H1 (cell line): Measurements from ENCODE around the gene ADCK2. TPM values are rescaled to one million over a fixed set of nuclear protein-coding genes. Genes with fewer than 3 reads are reported as not detected.

Experiments used
- CTCF ChIA-PET: fragments of 300-600 bp; sonication (Branson Sonifier 250); formaldehyde crosslinking; loops from one replicate; lab custom pipeline; 2021; ENCODE audit not compliant: partially characterized antibody; lab: Charles Lee
- POLR2A ChIA-PET: fragments of 300-600 bp; sonication (Branson Sonifier 250); formaldehyde crosslinking; loops from one replicate; lab custom pipeline; 2021; ENCODE audit warnings: inconsistent platforms; ENCODE audit not compliant: partially characterized antibody; lab: Charles Lee
- DNase-seq, 2 experiments: peaks; one replicate each; pipeline versions ENCODE4 v3.0.0 to v3.0.0-alpha.2; 2010 to 2022; ENCODE audit warnings: low spot score in 2 of 2, low read depth in 1 of 2, mixed read lengths in 1 of 2
- FAIRE-seq: peaks from 2 replicates; lab custom pipeline; 2011; peaks lifted over from hg19 to GRCh38; lab: Jason Lieb, UNC
- H2AFZ ChIP-seq: 2 replicates; pipeline ENCODE4 v1.8.1; 2012; ENCODE audit warnings: low read length, inconsistent platforms
- H2AK5ac ChIP-seq: 2 replicates; pipeline ENCODE4 v1.6.1; 2013; ENCODE audit warnings: low read depth, low read length
- H2BK120ac ChIP-seq: replicated peaks from 2 replicates; pipeline ENCODE3; 2013; ENCODE audit warnings: low read depth, low read length, inconsistent platforms
- H2BK12ac ChIP-seq: 2 replicates; pipeline ENCODE4 v1.6.1; 2013; ENCODE audit warnings: low read depth, low read length
- H2BK15ac ChIP-seq: 2 replicates; pipeline ENCODE4 v1.6.1; 2013; ENCODE audit warnings: low read length
- H2BK20ac ChIP-seq: 2 replicates; pipeline ENCODE4 v1.6.1; 2013; ENCODE audit warnings: low read length
- H2BK5ac ChIP-seq: 2 replicates; pipeline ENCODE4 v1.6.1; 2013; ENCODE audit warnings: low read depth, low read length
- H3K14ac ChIP-seq: 2 replicates; pipeline ENCODE4 v1.6.1; 2013; ENCODE audit warnings: inconsistent platforms; ENCODE audit not compliant: insufficient read length
- H3K18ac ChIP-seq: 2 replicates; pipeline ENCODE4 v1.6.1; 2013; ENCODE audit warnings: low read length; ENCODE audit errors: extremely low read depth
- H3K23ac ChIP-seq: 2 replicates; pipeline ENCODE4 v1.6.1; 2013; ENCODE audit warnings: inconsistent platforms; ENCODE audit not compliant: insufficient read length
- H3K23me2 ChIP-seq: 2 replicates; pipeline ENCODE4 v1.6.1; 2013; ENCODE audit warnings: low read depth, low read length
- H3K27ac ChIP-seq: 2 replicates; pipeline ENCODE4 v1.6.1; 2011; ENCODE audit warnings: low read depth, low read length, inconsistent platforms
- H3K27me3 ChIP-seq, 4 experiments: replicated peaks in 1 of 4; 1 replicate in 1 of 4; 2 replicates in 3 of 4; pipeline versions ENCODE4 v1.6.1 to v1.8.1; 2011 to 2013; ENCODE audit warnings: low read length in 3 of 4, mild to moderate bottlenecking in 3 of 4, inconsistent platforms in 2 of 4, mixed read lengths in 2 of 4, moderate library complexity in 1 of 4; ENCODE audit not compliant: control insufficient read depth in 3 of 4, insufficient read depth in 3 of 4; ENCODE audit errors: extremely low read depth in 1 of 4
- H3K36me3 ChIP-seq, 4 experiments: 2 replicates each; pipeline versions ENCODE4 v1.6.1 to v1.8.1; 2011 to 2013; ENCODE audit warnings: mild to moderate bottlenecking in 4 of 4, low read length in 3 of 4, moderate library complexity in 2 of 4, control low read depth in 1 of 4, inconsistent platforms in 1 of 4; ENCODE audit not compliant: insufficient read depth in 4 of 4, control insufficient read depth in 2 of 4
- H3K4ac ChIP-seq: replicated peaks from 2 replicates; pipeline ENCODE3; 2013; ENCODE audit warnings: low read length, low read depth, mixed read lengths, inconsistent platforms; ENCODE audit not compliant: insufficient read length
- H3K4me1 ChIP-seq, 4 experiments: replicated peaks in 1 of 4; 1 replicate in 1 of 4; 2 replicates in 3 of 4; pipeline versions ENCODE4 v1.6.1 to v1.8.1; 2011 to 2013; ENCODE audit warnings: low read length in 3 of 4, inconsistent platforms in 2 of 4, mixed read lengths in 1 of 4; ENCODE audit not compliant: insufficient read depth in 4 of 4, control insufficient read depth in 3 of 4
- H3K4me2 ChIP-seq, 2 experiments: 2 replicates each; pipeline versions ENCODE4 v1.6.1 to v1.8.1; 2011 to 2013; ENCODE audit warnings: low read depth in 2 of 2, low read length in 2 of 2, control low read depth in 1 of 2, inconsistent platforms in 1 of 2, mild to moderate bottlenecking in 1 of 2; ENCODE audit not compliant: insufficient read depth in 1 of 2
- H3K4me3 ChIP-seq, 4 experiments: fragments of 200-600, 300-600 bp in 1 of 4; sonication (generic), shearing (Covaris generic), sonication (Bioruptor Twin) in 1 of 4; 2 replicates each; pipeline versions ENCODE4 v1.5.1 to v1.8.1; 2011 to 2016; ENCODE audit warnings: low read length in 4 of 4, low read depth in 3 of 4, control low read depth in 2 of 4, inconsistent platforms in 2 of 4, mild to moderate bottlenecking in 2 of 4, mixed read lengths in 1 of 4, moderate library complexity in 1 of 4; ENCODE audit not compliant: insufficient read depth in 2 of 4; ENCODE audit errors: extremely low read depth in 1 of 4
- H3K56ac ChIP-seq: replicated peaks from 2 replicates; pipeline ENCODE3; 2013; ENCODE audit warnings: low read depth, mild to moderate bottlenecking, mixed read lengths, low read length, inconsistent platforms; ENCODE audit not compliant: insufficient read length
- H3K79me1 ChIP-seq: 2 replicates; pipeline ENCODE4 v1.6.1; 2013; ENCODE audit warnings: low read depth, low read length, control low read depth
- H3K79me2 ChIP-seq, 2 experiments: 2 replicates each; pipeline versions ENCODE4 v1.6.1 to v1.8.1; 2012 to 2013; ENCODE audit warnings: low read length in 2 of 2, mild to moderate bottlenecking in 2 of 2, inconsistent platforms in 1 of 2; ENCODE audit not compliant: insufficient read depth in 2 of 2, control insufficient read depth in 1 of 2
- H3K9ac ChIP-seq, 4 experiments: replicated peaks in 1 of 4; 1 replicate in 1 of 4; 2 replicates in 3 of 4; pipeline versions ENCODE4 v1.6.1 to v1.8.1; 2011 to 2013; ENCODE audit warnings: low read depth in 3 of 4, low read length in 3 of 4, control low read depth in 2 of 4, mild to moderate bottlenecking in 2 of 4, moderate library complexity in 2 of 4, inconsistent platforms in 1 of 4; ENCODE audit errors: extremely low read depth in 1 of 4
- H3K9me3 ChIP-seq, 2 experiments: 2 replicates each; pipeline versions ENCODE4 v1.6.1 to v1.8.1; 2012 to 2013; ENCODE audit warnings: mild to moderate bottlenecking in 2 of 2, moderate library complexity in 2 of 2, control low read depth in 1 of 2, inconsistent platforms in 1 of 2, low read depth in 1 of 2, low read length in 1 of 2, mixed read lengths in 1 of 2; ENCODE audit not compliant: insufficient read depth in 2 of 2
- H4K20me1 ChIP-seq, 2 experiments: replicated peaks in 1 of 2; 2 replicates each; pipeline versions ENCODE3 to v1.8.1; 2011 to 2013; ENCODE audit warnings: inconsistent platforms in 2 of 2, low read length in 2 of 2, mild to moderate bottlenecking in 1 of 2; ENCODE audit not compliant: insufficient read depth in 2 of 2, control insufficient read depth in 1 of 2
- H4K5ac ChIP-seq: 2 replicates; pipeline ENCODE4 v1.6.1; 2013; ENCODE audit warnings: low read length, low read depth, mixed read lengths, inconsistent platforms; ENCODE audit not compliant: insufficient read length
- H4K8ac ChIP-seq: 2 replicates; pipeline ENCODE4 v1.8.0; 2013; ENCODE audit warnings: mild to moderate bottlenecking, moderate library complexity, low read length, inconsistent platforms; ENCODE audit not compliant: insufficient read depth; ENCODE audit errors: extremely low read depth
- H4K91ac ChIP-seq: replicated peaks from 2 replicates; pipeline ENCODE3; 2013; ENCODE audit warnings: low read length, mixed read lengths, inconsistent platforms; ENCODE audit not compliant: insufficient read length
- NRF1 ChIP-seq: IDR thresholded peaks from 2 replicates; pipeline ENCODE4 v1.6.1; 2011; ENCODE audit warnings: mild to moderate bottlenecking, low read depth, low read length, improper control_type of control experiment
- RNF2 ChIP-seq: fragments of 200-900, 300-1000 bp; sonication (generic); IDR thresholded peaks from 2 replicates; pipeline ENCODE4 v1.7.1; 2016; ENCODE audit warnings: borderline replicate concordance, low read depth, mild to moderate bottlenecking, antibody characterized with exemption, low read length; ENCODE audit not compliant: poor library complexity, severe bottlenecking; ENCODE audit errors: missing control alignments
- SAP30 ChIP-seq: fragments of 300-600 bp; sonication (generic); IDR thresholded peaks from 2 replicates; pipeline ENCODE4 v1.7.1; 2012; ENCODE audit warnings: low read length, moderate library complexity, mild to moderate bottlenecking, inconsistent platforms; ENCODE audit not compliant: insufficient read depth, insufficient replicate concordance
- WGBS, 2 experiments: shearing (Covaris generic) in 1 of 2; methylation state at CpG; one replicate each; pipeline versions ENCODE4 v1.1.6 to v1.1.7; 2013 to 2015; ENCODE audit warnings: low lambda C conversion rate in 2 of 2, mixed read lengths in 2 of 2, inconsistent platforms in 1 of 2, low coverage in 1 of 2, missing lambda C conversion rate in 1 of 2; ENCODE audit not compliant: insufficient replicate concordance in 2 of 2, insufficient coverage in 1 of 2, insufficient read length in 1 of 2; ENCODE audit errors: extremely low coverage in 1 of 2, missing lambda C conversion rate in 1 of 2; 5-methylcytosine and 5-hydroxymethylcytosine counted together
- polyA plus RNA-seq, 7 experiments: library from polyadenylated mRNA; depleted of rRNA in 3 of 7; stranded (reverse) in 5 of 7; unstranded in 2 of 7; fragments of >200 nt in 5 of 7; fragments of 200-250 nt in 2 of 7; gene quantifications; 1 replicate in 5 of 7; 2 replicates in 1 of 7; 4 replicates in 1 of 7; pipeline versions ENCODE4 v1.2.1 to v1.2.3, GENCODE V29; 2011 to 2013; ENCODE audit warnings: missing spikeins in 2 of 7, mixed read lengths in 2 of 7
- total RNA-seq: library from RNA; stranded (reverse); fragmentation: NEBNext Ultra II Directional; extraction: Animal tissue kit (Norgen Biotek cat#: 25700); gene quantifications from 2 replicates; pipeline ENCODE4 v1.2.1, GENCODE V29; 2021

ADCK2 gene
- total and polyA plus RNA-seq, 2 of the 8 experiments (the other 6 are each of a cell fraction or from before 2014, with no cell fraction given) = 6.9 to 11.7 TPM

DNA sequence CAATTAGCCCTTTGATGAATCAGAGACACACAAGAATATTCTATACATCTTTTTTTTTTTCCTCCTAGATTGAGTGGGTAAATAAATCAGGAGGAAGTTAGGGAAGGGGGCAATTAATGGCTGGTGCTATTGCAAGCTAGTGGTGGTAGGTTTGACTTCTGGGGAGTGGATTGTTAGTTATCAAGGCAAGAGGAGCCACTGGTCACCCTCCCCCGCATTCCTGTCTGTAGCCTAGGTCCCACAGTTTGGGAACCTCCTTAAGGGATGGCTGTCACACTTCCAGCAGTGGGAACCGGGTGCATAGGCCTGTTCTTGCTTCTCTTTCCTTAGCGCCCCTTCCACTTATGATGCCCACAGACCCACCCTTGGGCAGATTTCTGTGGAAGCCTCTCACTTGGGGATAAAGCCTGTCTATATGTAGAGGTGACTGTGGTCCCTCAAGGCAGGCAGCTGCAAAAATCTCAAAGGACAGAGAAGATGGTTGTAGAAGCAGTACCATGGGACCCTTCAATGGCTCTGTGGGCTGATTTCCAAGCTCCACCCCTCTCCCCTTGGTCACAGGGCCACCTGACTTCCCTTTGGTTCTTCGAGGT, 2.3 kb upstream of the ADCK2 start:
- FAIRE-seq = no peak
- TF ChIP-seq SAP30 = no peak
- no peak for TF ChIP-seq RNF2
- TF ChIP-seq NRF1 = no peak

More for the DNA sequence above, 2.3 kb upstream of the ADCK2 start:
- no peak overlapping the region for H2AK5ac ChIP-seq
- peaks cover 0 to 6% (median 2%) of the 10 kb centered on the region in 4 experiments; a peak in 5 of 7 replicates for H3K4me1 ChIP-seq
- DNase-seq = no peak
- no peak overlapping the region for H3K4ac ChIP-seq
- no peak overlapping the region for H3K9ac ChIP-seq
- H3K9me3 ChIP-seq = no peaks in the 10 kb centered on the region
- no peak overlapping the region for H2BK15ac ChIP-seq
- H3K27ac ChIP-seq = no peak overlapping the region
- peaks cover 5% of the 10 kb centered on the region; the same call in 1 of the 2 replicates for H3K23me2 ChIP-seq
- no peak overlapping the region for H2BK120ac ChIP-seq
- no peak overlapping the region for H2BK5ac ChIP-seq
- ChIA-PET CTCF (interaction anchor here (1.1 to 1.7 kb wide), 3 partner anchors 10 to 14 kb away, joined by 5 to 6 read pairs (median 6); no protein-coding TSS in a partner anchor), POLR2A (no interaction called here)
- no peak overlapping the region for H4K8ac ChIP-seq
- H3K14ac ChIP-seq = no peak overlapping the region
- no peaks in the 10 kb centered on the region for H4K20me1 ChIP-seq
- H3K56ac ChIP-seq = no peak overlapping the region
- H3K4me2 ChIP-seq = no peak overlapping the region
- H3K4me3 ChIP-seq = no peak overlapping the region
- H3K79me1 ChIP-seq = no peaks in the 10 kb centered on the region
- no peaks in the 10 kb centered on the region for H3K79me2 ChIP-seq
- H3K18ac ChIP-seq = no peak overlapping the region
- H2AFZ ChIP-seq = no peak overlapping the region
- H3K23ac ChIP-seq = no peak overlapping the region
- no peaks in the 10 kb centered on the region for H3K36me3 ChIP-seq
- H2BK12ac ChIP-seq = no peak overlapping the region
- WGBS, 2 experiments = 92% methylated on average over 4 of the region's 4 CpGs; no CpG with 5 or more reads in 1 of the 2 experiments
- peaks cover 0 to 8% (median 2%) of the 10 kb centered on the region in 4 experiments; a peak in 3 of 7 replicates for H3K27me3 ChIP-seq
- 0 out of 2 replicates have a peak overlapping the region, but pooled peaks have one; percentile 72 for H2BK20ac ChIP-seq
- no peak overlapping the region for H4K5ac ChIP-seq
- H4K91ac ChIP-seq = no peak overlapping the region
